DMS79 (cell line): Measurements from ENCODE around the gene RBM3.

Experiments used
- DNase-seq: peaks from one replicate; lab custom pipeline; 2025; lab: John Stamatoyannopoulos, UW

Gene RBM3

GRCh38 chrX:48626401-48627298 lies 52.4 kb downstream of the RBM3 start:
- no peak for DNase-seq
